ENCODE results near the gene SPCS3.
"Not testable (repeated sequence)": the region's sequence is repeated elsewhere in the genome, so short reads cannot be mapped to it uniquely, and the experiment has no call there.

Gene SPCS3

DNA sequence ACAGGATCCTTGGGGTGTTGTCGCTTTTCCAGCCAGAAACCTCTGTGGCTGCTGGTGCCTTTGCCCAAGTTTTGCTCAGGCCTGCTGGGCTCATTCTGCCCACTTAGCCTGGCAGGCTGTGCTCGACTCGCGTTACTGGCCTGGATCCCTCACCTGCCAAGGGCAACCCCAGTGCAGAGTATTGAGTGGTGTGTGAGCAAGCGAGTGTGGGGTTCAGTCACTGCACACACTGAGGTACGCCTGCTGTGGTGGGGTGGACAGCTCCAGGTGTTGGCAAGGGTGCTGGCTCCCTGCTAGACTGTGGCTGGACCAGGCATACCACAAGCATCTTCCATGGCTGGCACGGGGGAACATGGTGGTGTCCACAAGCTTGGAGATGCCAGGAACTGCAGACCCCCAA is 22.6 kb downstream of the SPCS3 start:
- no peak for DNase-seq (ENCODE audit: low read depth)
- H3K4me3 ChIP-seq (ENCODE audit: low read depth, low read length) = no peak overlapping the region
- TF ChIP-seq, protein P1, sequence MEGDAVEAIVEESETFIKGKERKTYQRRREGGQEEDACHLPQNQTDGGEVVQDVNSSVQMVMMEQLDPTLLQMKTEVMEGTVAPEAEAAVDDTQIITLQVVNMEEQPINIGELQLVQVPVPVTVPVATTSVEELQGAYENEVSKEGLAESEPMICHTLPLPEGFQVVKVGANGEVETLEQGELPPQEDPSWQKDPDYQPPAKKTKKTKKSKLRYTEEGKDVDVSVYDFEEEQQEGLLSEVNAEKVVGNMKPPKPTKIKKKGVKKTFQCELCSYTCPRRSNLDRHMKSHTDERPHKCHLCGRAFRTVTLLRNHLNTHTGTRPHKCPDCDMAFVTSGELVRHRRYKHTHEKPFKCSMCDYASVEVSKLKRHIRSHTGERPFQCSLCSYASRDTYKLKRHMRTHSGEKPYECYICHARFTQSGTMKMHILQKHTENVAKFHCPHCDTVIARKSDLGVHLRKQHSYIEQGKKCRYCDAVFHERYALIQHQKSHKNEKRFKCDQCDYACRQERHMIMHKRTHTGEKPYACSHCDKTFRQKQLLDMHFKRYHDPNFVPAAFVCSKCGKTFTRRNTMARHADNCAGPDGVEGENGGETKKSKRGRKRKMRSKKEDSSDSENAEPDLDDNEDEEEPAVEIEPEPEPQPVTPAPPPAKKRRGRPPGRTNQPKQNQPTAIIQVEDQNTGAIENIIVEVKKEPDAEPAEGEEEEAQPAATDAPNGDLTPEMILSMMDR (IDR thresholded peaks at IDR 0.05; ENCODE audit: control insufficient read depth, extremely low read depth, insufficient read depth) = no peak

DNA sequence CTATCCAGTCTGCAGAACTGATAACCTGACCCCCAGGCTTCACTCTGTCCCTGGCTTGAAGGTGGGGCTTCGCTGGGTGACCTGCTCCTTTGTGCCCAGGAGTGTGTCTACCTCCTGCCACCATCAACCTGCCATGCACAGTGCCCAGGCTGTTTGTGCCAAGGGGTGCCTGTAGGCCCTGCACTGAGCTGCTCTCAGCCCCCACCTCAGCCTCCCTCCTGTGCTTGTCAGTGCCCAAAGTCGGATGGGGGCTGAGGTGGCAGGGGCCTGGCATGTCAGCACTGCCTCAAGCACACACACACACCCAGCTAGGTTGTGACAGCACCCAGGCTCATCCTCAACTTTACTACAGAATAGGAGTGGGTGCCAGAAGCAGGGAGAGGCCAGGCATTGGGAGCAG is 23.5 kb downstream of the SPCS3 start:
- TF ChIP-seq, protein P1 (IDR thresholded peaks at IDR 0.05; ENCODE audit: control insufficient read depth, extremely low read depth, insufficient read depth) = no peak
- H3K4me3 ChIP-seq (ENCODE audit: low read depth, low read length) = no peak overlapping the region
- DNase-seq (ENCODE audit: low read depth) = no peak

DNA sequence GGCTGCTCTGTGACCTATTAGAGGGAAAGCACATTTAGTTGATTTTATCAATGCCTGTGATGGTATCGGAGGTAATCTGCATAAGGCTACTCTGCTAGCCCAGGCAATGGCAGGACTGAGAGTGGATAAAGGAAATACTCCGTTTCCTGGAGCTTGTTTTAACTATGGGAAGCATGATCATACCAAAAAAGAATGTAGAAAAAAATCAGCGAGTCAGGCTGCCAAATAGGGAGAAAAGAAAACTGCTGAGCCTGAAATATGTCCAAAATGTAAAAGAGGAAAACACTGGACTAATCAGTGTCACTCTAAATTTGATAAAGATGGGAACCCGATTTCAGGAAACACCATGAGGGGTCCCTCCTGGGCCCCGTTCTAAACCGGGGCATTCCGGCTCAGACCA is 25.6 kb downstream of the SPCS3 start:
- not testable (repeated sequence) for H3K4me3 ChIP-seq (ENCODE audit: low read depth, low read length); DNase-seq (ENCODE audit: low read depth)

DNA sequence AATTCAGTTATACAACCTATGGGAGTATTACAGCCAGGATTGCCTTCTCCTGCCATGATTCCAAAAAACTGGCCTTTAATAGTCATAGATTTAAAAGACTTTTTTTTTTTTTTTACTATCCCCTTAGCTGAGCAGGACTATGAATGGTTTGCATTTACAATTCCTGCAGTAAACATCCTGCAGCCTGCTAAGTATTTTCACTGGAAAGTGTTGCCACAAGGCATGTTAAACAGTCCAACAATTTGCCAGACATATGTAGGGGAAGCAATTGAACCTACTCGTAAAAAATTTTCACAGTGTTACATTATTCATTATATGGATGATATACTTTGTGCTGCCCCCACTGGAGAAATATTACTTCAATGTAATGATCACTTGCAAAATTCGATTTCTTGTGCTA is 27.1 kb downstream of the SPCS3 start:
- DNase-seq (ENCODE audit: low read depth); H3K4me3 ChIP-seq (ENCODE audit: low read depth, low read length): not testable (repeated sequence)

DNA sequence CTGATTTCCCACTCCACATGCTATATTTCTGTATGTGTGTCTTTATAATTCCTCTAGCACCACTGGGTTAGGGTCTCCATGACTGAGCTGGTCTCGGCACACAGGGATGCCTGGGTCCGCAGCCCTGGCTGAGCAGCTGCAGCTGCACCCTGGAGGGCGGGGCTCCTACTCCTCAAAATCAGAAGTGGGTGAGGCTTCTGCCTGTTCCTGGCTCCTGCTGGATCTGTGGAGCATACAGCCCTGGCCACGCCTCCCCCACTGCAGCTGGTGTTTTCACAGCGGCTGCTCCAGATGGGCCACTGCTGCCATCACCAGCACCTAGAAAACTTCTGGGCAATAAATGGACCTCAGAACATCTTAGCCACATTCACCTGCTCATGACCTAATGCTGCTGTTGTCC is 30.9 kb downstream of the SPCS3 start:
- TF ChIP-seq, protein P1 (IDR thresholded peaks at IDR 0.05; ENCODE audit: control insufficient read depth, extremely low read depth, insufficient read depth) = no peak
- DNase-seq (ENCODE audit: low read depth) = no peak
- no peak overlapping the region for H3K4me3 ChIP-seq (ENCODE audit: low read depth, low read length)

DNA sequence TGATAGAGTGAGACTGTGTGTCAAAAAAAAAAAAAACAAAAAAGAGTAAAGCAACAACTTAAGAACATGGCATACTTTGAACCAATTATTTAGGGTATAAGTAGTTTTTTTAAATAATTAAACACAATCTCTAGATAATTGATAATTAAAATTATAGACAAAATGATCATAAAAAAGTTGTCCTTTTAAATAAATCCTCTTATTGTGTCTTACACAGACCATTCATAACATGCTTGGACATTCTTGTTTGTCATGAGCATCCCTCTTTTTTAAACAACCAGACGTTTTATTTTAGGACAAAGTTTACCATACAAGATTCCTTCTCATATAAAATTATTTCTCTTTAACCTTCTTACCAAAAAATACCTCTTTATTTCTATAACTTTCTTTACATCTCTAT is 35.1 kb downstream of the SPCS3 start:
- no peak overlapping the region for H3K4me3 ChIP-seq (ENCODE audit: low read depth, low read length)
- no peak for DNase-seq (ENCODE audit: low read depth)
- TF ChIP-seq, protein P1 (IDR thresholded peaks at IDR 0.05; ENCODE audit: control insufficient read depth, extremely low read depth, insufficient read depth) = no peak

DNA sequence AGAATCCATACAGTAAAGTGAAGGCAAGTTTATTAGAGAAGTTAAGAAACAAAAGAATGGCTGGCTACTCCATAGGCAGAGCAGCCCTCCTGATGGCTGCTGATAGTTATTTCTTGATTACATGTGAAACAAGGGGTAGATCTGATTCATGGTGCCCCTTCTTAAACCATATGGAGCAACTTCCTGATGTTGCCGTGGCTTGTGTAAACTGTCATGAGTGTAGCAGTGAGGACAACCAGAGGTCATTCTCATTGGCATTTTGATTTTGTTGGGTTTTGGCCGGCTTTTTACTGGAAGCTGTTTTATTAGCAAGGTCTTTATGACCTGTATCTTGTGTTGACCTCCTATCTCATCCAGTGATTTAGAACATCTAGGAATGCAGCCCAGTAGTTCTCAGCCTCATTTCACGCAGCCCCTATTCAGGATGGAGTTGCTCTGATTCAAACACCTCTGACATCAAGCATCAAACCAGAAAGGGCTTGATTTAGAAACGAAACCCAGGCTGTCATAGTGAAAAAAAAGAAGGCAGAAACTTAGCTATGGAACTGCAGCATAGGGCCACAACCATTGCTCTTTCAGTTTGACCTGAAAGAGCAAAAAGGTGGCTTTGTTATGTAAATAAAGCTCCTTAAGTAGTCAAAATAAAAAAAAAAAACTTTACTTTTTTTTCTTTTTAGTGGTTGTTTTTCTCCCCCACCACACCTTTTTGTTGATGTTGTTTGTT is 37.8 kb downstream of the SPCS3 start:
- no peak overlapping the region for H3K4me3 ChIP-seq (ENCODE audit: low read depth, low read length)
- DNase-seq (ENCODE audit: low read depth) = no peak

DNA sequence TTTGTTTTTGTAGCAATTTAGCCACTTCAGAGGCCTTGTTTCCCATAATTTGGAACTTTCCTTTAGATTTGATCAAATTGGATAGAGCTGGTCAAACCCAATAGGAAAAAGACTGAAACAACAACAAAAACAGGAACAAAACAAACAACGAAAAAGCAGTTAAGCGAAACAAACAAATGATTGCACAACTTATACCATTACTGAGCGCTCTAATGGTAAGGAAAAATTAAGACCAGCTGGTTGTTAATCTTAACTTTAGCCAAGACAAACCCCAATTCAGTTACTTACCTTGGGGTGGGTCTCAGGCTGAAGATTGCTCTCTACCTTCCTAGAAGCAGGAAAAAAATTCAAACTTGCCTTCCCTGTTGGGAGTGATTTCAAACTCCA is 38.3 kb downstream of the SPCS3 start:
- H3K4me3 ChIP-seq (ENCODE audit: low read depth, low read length) = no peak overlapping the region
- TF ChIP-seq, protein P1 (IDR thresholded peaks at IDR 0.05; ENCODE audit: control insufficient read depth, extremely low read depth, insufficient read depth) = no peak
- no peak for DNase-seq (ENCODE audit: low read depth)

More for the DNA sequence above, 37.8 kb downstream of the SPCS3 start:
- TF ChIP-seq, protein P1 (IDR thresholded peaks at IDR 0.05; ENCODE audit: control insufficient read depth, extremely low read depth, insufficient read depth) = no peak

Data from LNCaP clone FGC (cell line).